Measurements from ENCODE around the gene P2RY11. TPM values are rescaled to one million over a fixed set of nuclear protein-coding genes. Genes with fewer than 3 reads are reported as not detected.

Gene P2RY11
- total and polyA plus RNA-seq, 7 donors, result 4.0 to 18.5 (median 12.7) TPM

DNA sequence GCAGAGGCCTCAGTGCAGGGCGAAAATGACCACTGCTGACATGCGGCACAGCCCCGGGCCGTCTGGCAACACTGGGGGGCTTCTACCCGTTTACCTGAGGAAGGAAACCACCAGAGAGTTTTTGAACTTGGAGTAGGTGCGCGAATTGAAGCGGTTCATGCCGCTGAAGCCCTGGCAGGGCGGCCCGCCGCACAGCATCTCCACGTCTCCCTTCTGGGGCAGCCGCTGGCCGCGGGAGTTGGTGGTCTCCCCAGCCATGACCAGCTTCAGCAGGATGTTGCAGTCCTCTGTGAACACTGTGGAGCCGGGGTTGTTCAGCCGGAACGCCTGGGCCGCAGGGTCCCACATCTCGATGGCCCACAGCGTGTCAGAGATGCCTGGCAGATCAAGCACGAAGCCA, 28.5 kb downstream of the P2RY11 start:
- TF ChIP-seq, protein P1, sequence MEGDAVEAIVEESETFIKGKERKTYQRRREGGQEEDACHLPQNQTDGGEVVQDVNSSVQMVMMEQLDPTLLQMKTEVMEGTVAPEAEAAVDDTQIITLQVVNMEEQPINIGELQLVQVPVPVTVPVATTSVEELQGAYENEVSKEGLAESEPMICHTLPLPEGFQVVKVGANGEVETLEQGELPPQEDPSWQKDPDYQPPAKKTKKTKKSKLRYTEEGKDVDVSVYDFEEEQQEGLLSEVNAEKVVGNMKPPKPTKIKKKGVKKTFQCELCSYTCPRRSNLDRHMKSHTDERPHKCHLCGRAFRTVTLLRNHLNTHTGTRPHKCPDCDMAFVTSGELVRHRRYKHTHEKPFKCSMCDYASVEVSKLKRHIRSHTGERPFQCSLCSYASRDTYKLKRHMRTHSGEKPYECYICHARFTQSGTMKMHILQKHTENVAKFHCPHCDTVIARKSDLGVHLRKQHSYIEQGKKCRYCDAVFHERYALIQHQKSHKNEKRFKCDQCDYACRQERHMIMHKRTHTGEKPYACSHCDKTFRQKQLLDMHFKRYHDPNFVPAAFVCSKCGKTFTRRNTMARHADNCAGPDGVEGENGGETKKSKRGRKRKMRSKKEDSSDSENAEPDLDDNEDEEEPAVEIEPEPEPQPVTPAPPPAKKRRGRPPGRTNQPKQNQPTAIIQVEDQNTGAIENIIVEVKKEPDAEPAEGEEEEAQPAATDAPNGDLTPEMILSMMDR (IDR thresholded peaks at IDR 0.05), result no peak
- WGBS, 3 donors, result 95 to 97% (median 96%) methylated on average over 23 of the region's 23 CpGs

GRCh38 chr19:10141479-10141878, 30.0 kb downstream of the P2RY11 start:
- intact Hi-C loops (cut with DNase I), result no loop called here
- 93% methylated on average over 13 of the region's 13 CpGs for WGBS, 3 donors

More for the DNA sequence above, 28.5 kb downstream of the P2RY11 start:
- DNase-seq, result no peak
- Histone ChIP-seq H3K27ac (no peak overlapping the region), H3K36me3 (ENCODE audit: insufficient read depth in 1 of 2, low read depth in 1 of 2) (peaks cover 0 to 96% of the 10 kb centered on the region in 2 donors), H3K9me3 (no peaks in the 10 kb centered on the region), H3K4me1 (no peaks in the 10 kb centered on the region), H3K4me3 (no peak overlapping the region), H3K27me3 (ENCODE audit: insufficient read depth in 3 of 3, low read length in 2 of 3) (no peaks in the 10 kb centered on the region)
- intact Hi-C loops (cut with DNase I), result no loop called here
- no peak for ATAC-seq

DNA sequence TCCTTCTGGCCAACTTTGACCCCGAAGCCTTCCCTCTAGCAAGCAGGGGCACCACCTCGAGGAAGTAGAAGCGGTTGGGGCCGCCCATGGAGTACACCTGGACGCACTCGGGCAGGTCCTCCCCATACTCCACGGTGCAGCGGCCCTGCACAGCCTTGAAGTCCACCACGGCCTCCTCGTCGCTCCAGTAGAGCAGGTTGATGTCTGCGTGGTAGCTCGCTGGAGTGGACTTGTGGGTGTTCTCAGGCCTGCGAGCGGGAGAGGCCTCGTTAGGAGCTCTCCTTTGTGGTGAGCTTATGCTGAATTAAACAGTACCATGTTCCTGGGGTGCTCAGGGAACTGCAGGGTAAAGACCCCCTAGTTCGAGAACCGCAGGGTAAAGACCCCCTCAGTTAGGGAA, 30.5 kb downstream of the P2RY11 start:
- no peaks in the 10 kb centered on the region for H3K9me3 ChIP-seq
- WGBS, 3 donors, result 96 to 97% (median 96%) methylated on average over 18 of the region's 18 CpGs
- no peak overlapping the region for H3K4me3 ChIP-seq
- TF ChIP-seq, protein P1 (IDR thresholded peaks at IDR 0.05), result no peak
- no peaks in the 10 kb centered on the region for H3K4me1 ChIP-seq
- ATAC-seq (no peak), DNase-seq (no peak)
- no peaks in the 10 kb centered on the region for H3K27me3 ChIP-seq (ENCODE audit: insufficient read depth in 3 of 3, low read length in 2 of 3)
- H3K36me3 ChIP-seq (ENCODE audit: insufficient read depth in 1 of 2, low read depth in 1 of 2), result peaks cover 3 to 97% of the 10 kb centered on the region in 2 donors
- intact Hi-C loops (cut with DNase I), result no loop called here
- no peak overlapping the region for H3K27ac ChIP-seq

More at GRCh38 chr19:10141479-10141878, 30.0 kb downstream of the P2RY11 start:
- no peak for DNase-seq
- ATAC-seq, result no peak
- Histone ChIP-seq H3K4me3 (no peak overlapping the region), H3K4me1 (no peaks in the 10 kb centered on the region), H3K27ac (no peak overlapping the region), H3K27me3 (ENCODE audit: insufficient read depth in 3 of 3, low read length in 2 of 3) (no peaks in the 10 kb centered on the region), H3K36me3 (ENCODE audit: insufficient read depth in 1 of 2, low read depth in 1 of 2) (peaks cover 3 to 96% of the 10 kb centered on the region in 2 donors), H3K9me3 (no peaks in the 10 kb centered on the region)
- TF ChIP-seq, protein P1 (IDR thresholded peaks at IDR 0.05), result no peak

GRCh38 chr19:10142701-10143375, 31.3 kb downstream of the P2RY11 start:
- no peaks in the 10 kb centered on the region for H3K4me1 ChIP-seq
- H3K27me3 ChIP-seq (ENCODE audit: insufficient read depth in 3 of 3, low read length in 2 of 3), result no peaks in the 10 kb centered on the region
- DNase-seq, result no peak
- intact Hi-C loops (cut with DNase I), result no loop called here
- no peak overlapping the region for H3K4me3 ChIP-seq
- TF ChIP-seq, protein P1 (IDR thresholded peaks at IDR 0.05), result no peak
- no peaks in the 10 kb centered on the region for H3K9me3 ChIP-seq
- H3K36me3 ChIP-seq (ENCODE audit: insufficient read depth in 1 of 2, low read depth in 1 of 2), result peaks cover 3 to 95% of the 10 kb centered on the region in 2 donors
- 89 to 92% (median 89%) methylated on average over 15 of the region's 15 CpGs for WGBS, 3 donors
- no peak for ATAC-seq
- H3K27ac ChIP-seq, result no peak overlapping the region

- Histone ChIP-seq H3K27ac (no peak overlapping the region), H3K36me3 (ENCODE audit: insufficient read depth in 1 of 2, low read depth in 1 of 2) (peaks cover 3 to 90% of the 10 kb centered on the region in 2 donors), H3K27me3 (ENCODE audit: insufficient read depth in 3 of 3, low read length in 2 of 3) (no peaks in the 10 kb centered on the region), H3K9me3 (no peaks in the 10 kb centered on the region), H3K4me1 (no peaks in the 10 kb centered on the region), H3K4me3 (no peak overlapping the region)
- ATAC-seq (no peak), DNase-seq (no peak)
- intact Hi-C loops (cut with DNase I), result no loop called here
- TF ChIP-seq, protein P1 (IDR thresholded peaks at IDR 0.05), result no peak
- WGBS, 3 donors, result 91 to 95% (median 93%) methylated on average over 11 of the region's 11 CpGs
Observed at GRCh38 chr19:10143681-10144080, 32.2 kb downstream of the P2RY11 start.

Data from psoas muscle (tissue), 8 donors.